CD14-positive monocyte (primary cell): Measurements from ENCODE around the gene MKLN1. TPM values are rescaled to one million over a fixed set of nuclear protein-coding genes. Genes with fewer than 3 reads are reported as not detected.
A peak's percentile ranks its signal among the peaks of the same experiment; 100 is the strongest.

ENCODE experiments used
- DNase-seq, 3 donors: peaks; one replicate each; pipeline ENCODE4 v3.0.0-alpha.2; 2011 to 2022
- H2AFZ ChIP-seq: 2 replicates; pipeline ENCODE4 v1.6.0; 2012; ENCODE audit warnings: mild to moderate bottlenecking, low read depth, low read length, inconsistent platforms; ENCODE audit not compliant: insufficient read depth, poor library complexity, severe bottlenecking
- H3K27ac ChIP-seq, 2 donors: 1 replicate in 1 of 2; 2 replicates in 1 of 2; pipeline ENCODE4 v1.5.1; 2012 to 2013; ENCODE audit warnings: low read length in 2 of 2, control low read depth in 1 of 2, inconsistent platforms in 1 of 2, low read depth in 1 of 2, mild to moderate bottlenecking in 1 of 2
- H3K27me3 ChIP-seq, 2 donors: one replicate each; pipeline versions ENCODE4 v1.6.0 to v1.6.1; 2011 to 2013; ENCODE audit warnings: low read length in 2 of 2; ENCODE audit not compliant: control insufficient read depth in 2 of 2, insufficient read depth in 2 of 2
- H3K36me3 ChIP-seq, 2 donors: replicated peaks in 1 of 2; 1 replicate in 1 of 2; 2 replicates in 1 of 2; pipeline versions ENCODE4 v1.5.1 to v1.6.1; 2012 to 2013; ENCODE audit warnings: low read length in 2 of 2, control low read depth in 1 of 2, inconsistent platforms in 1 of 2, mild to moderate bottlenecking in 1 of 2; ENCODE audit not compliant: insufficient read depth in 2 of 2, control insufficient read depth in 1 of 2
- H3K4me1 ChIP-seq, 2 donors: 1 replicate in 1 of 2; 2 replicates in 1 of 2; pipeline versions ENCODE4 v1.5.1 to v1.6.1; 2012 to 2013; ENCODE audit warnings: low read length in 2 of 2, control low read depth in 1 of 2, inconsistent platforms in 1 of 2, mild to moderate bottlenecking in 1 of 2, moderate library complexity in 1 of 2; ENCODE audit not compliant: insufficient read depth in 2 of 2, control insufficient read depth in 1 of 2
- H3K4me2 ChIP-seq: replicated peaks from 2 replicates; pipeline ENCODE3; 2012; ENCODE audit warnings: low read length, moderate library complexity, mild to moderate bottlenecking; ENCODE audit not compliant: poor library complexity, severe bottlenecking; ENCODE audit errors: extremely low read depth
- H3K4me3 ChIP-seq, 3 experiments: fragments of 200-600 bp in 1 of 3; sonication (generic) in 1 of 3; replicated peaks in 1 of 3; 1 replicate in 2 of 3; 2 replicates in 1 of 3; pipeline ENCODE4 v1.5.1; 2011 to 2013; ENCODE audit warnings: low read length in 3 of 3, mild to moderate bottlenecking in 3 of 3, control low read depth in 2 of 3, low read depth in 2 of 3, inconsistent platforms in 1 of 3, moderate library complexity in 1 of 3
- H3K79me2 ChIP-seq: 2 replicates; pipeline ENCODE4 v1.6.0; 2012; ENCODE audit warnings: mild to moderate bottlenecking, control low read depth, inconsistent platforms, low read length, moderate library complexity; ENCODE audit not compliant: insufficient read depth
- H3K9ac ChIP-seq: 2 replicates; pipeline ENCODE4 v1.6.0; 2017; ENCODE audit warnings: low read length, mild to moderate bottlenecking; ENCODE audit not compliant: insufficient read depth, poor library complexity, severe bottlenecking
- H3K9me3 ChIP-seq, 2 donors: replicated peaks in 1 of 2; 1 replicate in 1 of 2; 2 replicates in 1 of 2; pipeline versions ENCODE4 v1.5.1 to v1.6.1; 2012 to 2013; ENCODE audit warnings: low read length in 2 of 2, control low read depth in 1 of 2; ENCODE audit not compliant: control insufficient read depth in 1 of 2, insufficient read depth in 1 of 2
- H4K20me1 ChIP-seq: 2 replicates; pipeline ENCODE4 v1.6.0; 2012; ENCODE audit warnings: mild to moderate bottlenecking, low read length, control low read depth, moderate library complexity; ENCODE audit not compliant: insufficient read depth
- H3K27ac Mint-ChIP-seq, 7 donors: one replicate each; pipeline ENCODE4 v1.8.0; 2020; ENCODE audit warnings: mild to moderate bottlenecking in 7 of 7, mixed read lengths in 7 of 7, moderate library complexity in 6 of 7, inconsistent platforms in 2 of 7
- H3K27me3 Mint-ChIP-seq, 3 donors: one replicate each; pipeline ENCODE4 v1.8.0; 2021 to 2022; ENCODE audit warnings: low read depth in 3 of 3, mild to moderate bottlenecking in 3 of 3, mixed read lengths in 3 of 3, moderate library complexity in 3 of 3, inconsistent platforms in 1 of 3
- H3K36me3 Mint-ChIP-seq, 2 donors: one replicate each; pipeline ENCODE4 v1.8.0; 2020; ENCODE audit warnings: mixed read lengths in 2 of 2, inconsistent platforms in 1 of 2, mild to moderate bottlenecking in 1 of 2
- H3K4me1 Mint-ChIP-seq: one replicate; pipeline ENCODE4 v1.8.0; 2020; ENCODE audit warnings: mild to moderate bottlenecking, mixed read lengths
- H3K4me3 Mint-ChIP-seq, 2 donors: one replicate each; pipeline ENCODE4 v1.8.0; 2020; ENCODE audit warnings: mild to moderate bottlenecking in 2 of 2, mixed read lengths in 2 of 2, moderate library complexity in 1 of 2
- H3K9me3 Mint-ChIP-seq, 7 donors: one replicate each; pipeline ENCODE4 v1.8.0; 2020 to 2022; ENCODE audit warnings: mixed read lengths in 7 of 7, mild to moderate bottlenecking in 6 of 7, moderate library complexity in 6 of 7, inconsistent platforms in 2 of 7
- CTCF ChIP-seq: fragments of 200-600 bp; IDR thresholded peaks from one replicate; pipeline ENCODE4 v1.8.0; 2022; ENCODE audit warnings: antibody characterized with exemption, mild to moderate bottlenecking
- WGBS: methylation state at CpG from one replicate; pipeline ENCODE4 v1.1.5; 2013; ENCODE audit warnings: missing lambda C conversion rate; ENCODE audit not compliant: insufficient coverage; 5-methylcytosine and 5-hydroxymethylcytosine counted together
- intact Hi-C, 2 donors: fragments of 100-400 bp; cut with micrococcal nuclease; formaldehyde crosslinking; loops; one replicate each; pipeline versions ENCODE4 v1.15.0 to v1.15.1; 2023
- polyA plus RNA-seq, 3 donors: library from polyadenylated mRNA; depleted of rRNA in 1 of 3; unstranded in 2 of 3; stranded (reverse) in 1 of 3; fragments of 300-500 nt in 2 of 3; fragments of >200 nt in 1 of 3; fragmentation: Illumina TruSeq in 2 of 3; gene quantifications; 1 replicate in 2 of 3; 2 replicates in 1 of 3; pipeline ENCODE4 v1.2.3, GENCODE V29; 2012 to 2021

MKLN1 gene
- polyA plus RNA-seq, 3 donors, result 12.2 to 18.5 (median 17.2) TPM

- intact Hi-C loops, result no loop called here
- no peak overlapping the region for H3K27ac Mint-ChIP-seq
- no peak overlapping the region for H3K4me2 ChIP-seq
These were observed 41.7 kb downstream of the MKLN1 start for GRCh38 chr7:131369354-131369753.

GRCh38 chr7:131370523-131370968 lies 42.9 kb downstream of the MKLN1 start:
- DNase-seq, result no peak
- Histone ChIP-seq H3K4me2 (no peak overlapping the region), H3K4me3 (no peak overlapping the region), H3K27ac (no peak overlapping the region), H3K4me1 (peaks cover 8% of the 10 kb centered on the region in 2 donors), H3K9me3 (no peaks in the 10 kb centered on the region), H3K27me3 (no peaks in the 10 kb centered on the region), H3K36me3 (peaks cover 0 to 3% of the 10 kb centered on the region in 2 donors), H3K9ac (no peak overlapping the region), H2AFZ (no peak overlapping the region), H3K79me2 (peaks cover 98% of the 10 kb centered on the region), H4K20me1 (peaks cover 97% of the 10 kb centered on the region)
- Mint-ChIP-seq H3K27ac (peak overlapping the region in 1 of 7 donors; percentile 21), H3K4me3 (no peak overlapping the region), H3K9me3 (peaks cover 0 to 5% (median 2%) of the 10 kb centered on the region in 7 donors), H3K36me3 (peaks cover 4 to 6% of the 10 kb centered on the region in 2 donors), H3K4me1 (peaks cover 36% of the 10 kb centered on the region), H3K27me3 (no peaks in the 10 kb centered on the region)
- WGBS, result no CpG with 5 or more reads among the region's 1 CpG
- no peak for TF ChIP-seq CTCF
- intact Hi-C loops, result no loop called here

More at GRCh38 chr7:131369354-131369753, 41.7 kb downstream of the MKLN1 start:
- H3K27me3 Mint-ChIP-seq, result peaks cover 0 to 2% (median 0%) of the 10 kb centered on the region in 3 donors
- peaks cover 4 to 6% of the 10 kb centered on the region in 2 donors for H3K36me3 Mint-ChIP-seq
- Histone ChIP-seq H3K9ac (no peak overlapping the region), H3K27ac (no peak overlapping the region), H4K20me1 (peaks cover 97% of the 10 kb centered on the region), H3K4me1 (peaks cover 0 to 4% of the 10 kb centered on the region in 2 donors), H3K4me3 (no peak overlapping the region), H3K79me2 (peaks cover 98% of the 10 kb centered on the region), H3K36me3 (no peaks in the 10 kb centered on the region), H2AFZ (no peak overlapping the region), H3K27me3 (no peaks in the 10 kb centered on the region), H3K9me3 (no peaks in the 10 kb centered on the region)
- peaks cover 45% of the 10 kb centered on the region for H3K4me1 Mint-ChIP-seq
- TF ChIP-seq CTCF, result no peak
- H3K9me3 Mint-ChIP-seq, result peaks cover 0 to 5% (median 2%) of the 10 kb centered on the region in 7 donors
- DNase-seq, result no peak
- H3K4me3 Mint-ChIP-seq, result no peak overlapping the region
